ENCODE results near the gene ZFP36.
"Not testable (repeated sequence)": the region's sequence is repeated elsewhere in the genome, so short reads cannot be mapped to it uniquely, and the experiment has no call there.

The ZFP36 gene, protein sequence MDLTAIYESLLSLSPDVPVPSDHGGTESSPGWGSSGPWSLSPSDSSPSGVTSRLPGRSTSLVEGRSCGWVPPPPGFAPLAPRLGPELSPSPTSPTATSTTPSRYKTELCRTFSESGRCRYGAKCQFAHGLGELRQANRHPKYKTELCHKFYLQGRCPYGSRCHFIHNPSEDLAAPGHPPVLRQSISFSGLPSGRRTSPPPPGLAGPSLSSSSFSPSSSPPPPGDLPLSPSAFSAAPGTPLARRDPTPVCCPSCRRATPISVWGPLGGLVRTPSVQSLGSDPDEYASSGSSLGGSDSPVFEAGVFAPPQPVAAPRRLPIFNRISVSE

DNA sequence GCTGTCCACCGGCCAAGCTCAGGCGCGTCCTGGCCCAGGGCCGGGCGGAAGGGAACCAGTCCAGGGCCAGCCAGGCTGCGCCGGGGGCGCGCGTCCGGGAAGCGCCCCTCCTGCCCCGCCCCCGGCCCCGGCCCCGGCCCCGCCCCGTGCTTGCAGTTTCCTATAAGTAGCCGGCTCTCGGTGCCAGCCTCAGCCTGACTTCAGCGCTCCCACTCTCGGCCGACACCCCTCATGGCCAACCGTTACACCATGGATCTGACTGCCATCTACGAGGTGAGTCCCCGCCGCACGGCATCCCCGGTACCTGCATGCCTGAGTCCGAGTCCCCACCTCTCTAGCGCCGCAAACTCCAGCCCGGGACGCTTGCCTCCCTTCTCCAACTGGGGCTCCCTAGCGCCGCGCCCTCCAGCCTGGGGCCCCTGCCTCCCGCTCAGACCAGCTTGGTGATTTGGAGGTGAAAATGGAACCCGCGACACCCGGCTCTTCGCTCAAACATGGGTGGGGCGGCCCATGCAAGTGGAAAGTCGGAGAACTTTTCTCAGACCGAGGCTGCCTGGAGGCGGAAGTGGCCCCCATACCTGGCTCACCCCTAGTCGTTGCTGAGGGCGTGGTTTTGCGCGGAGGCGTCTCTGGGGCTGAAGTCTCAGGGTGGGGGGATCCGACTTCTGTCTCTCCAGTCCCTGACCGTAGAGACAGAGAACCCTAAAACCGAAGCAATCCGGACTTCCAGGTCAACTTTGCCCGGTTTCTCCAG, at the start of gene ZFP36:
Gene ZFP36 (plus strand): TSS at position 192 of the 754 bp plus-strand sequence. CDS start 58 bp downstream, at position 250.
- DNase-seq (ENCODE audit: low read depth in 3 of 3, low spot score in 1 of 3), result peak; percentile 83 to 93 (median 87)

DNA sequence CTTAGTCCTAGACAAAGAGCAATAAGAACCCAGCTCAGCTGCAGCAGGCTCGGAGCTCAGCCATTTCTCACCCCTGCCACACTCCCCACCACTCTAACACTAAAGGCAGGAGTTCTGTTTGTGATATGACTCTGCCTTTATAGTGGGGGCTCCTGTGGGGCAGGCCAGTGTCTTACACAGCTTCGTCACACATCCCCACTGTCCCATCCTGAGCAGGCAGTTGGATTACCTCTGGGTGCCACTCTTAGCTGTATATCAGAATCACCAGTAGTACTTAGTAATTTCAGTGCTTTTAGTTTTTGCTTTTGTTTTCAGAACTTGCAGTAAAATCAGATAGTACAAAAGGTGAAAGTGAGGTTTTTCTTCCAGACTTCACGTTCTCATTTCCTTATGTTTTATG, 47.6 kb upstream of the ZFP36 start:
- no peak for DNase-seq (ENCODE audit: low read depth in 3 of 3, low spot score in 1 of 3)

DNA sequence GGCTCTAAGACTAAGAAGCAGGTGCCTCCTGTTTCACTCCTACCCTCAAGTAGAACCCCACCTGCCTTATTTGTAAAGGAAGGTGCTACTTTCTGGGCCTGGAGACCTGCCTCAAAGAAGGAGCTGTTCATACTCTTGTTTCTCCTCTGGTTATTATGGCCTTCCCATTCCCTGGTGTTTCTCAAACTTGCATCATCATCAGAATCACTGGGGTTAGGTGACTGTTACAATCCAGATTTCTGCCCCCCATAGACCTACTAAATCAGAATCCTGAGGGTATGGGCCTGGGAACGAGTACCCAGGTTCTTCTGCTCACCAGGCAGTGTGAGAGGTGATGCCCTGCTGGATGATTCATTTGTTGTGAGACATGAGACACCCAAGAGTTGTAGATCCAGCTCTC, 46.0 kb upstream of the ZFP36 start:
- no peak for DNase-seq (ENCODE audit: low read depth in 3 of 3, low spot score in 1 of 3)

DNA sequence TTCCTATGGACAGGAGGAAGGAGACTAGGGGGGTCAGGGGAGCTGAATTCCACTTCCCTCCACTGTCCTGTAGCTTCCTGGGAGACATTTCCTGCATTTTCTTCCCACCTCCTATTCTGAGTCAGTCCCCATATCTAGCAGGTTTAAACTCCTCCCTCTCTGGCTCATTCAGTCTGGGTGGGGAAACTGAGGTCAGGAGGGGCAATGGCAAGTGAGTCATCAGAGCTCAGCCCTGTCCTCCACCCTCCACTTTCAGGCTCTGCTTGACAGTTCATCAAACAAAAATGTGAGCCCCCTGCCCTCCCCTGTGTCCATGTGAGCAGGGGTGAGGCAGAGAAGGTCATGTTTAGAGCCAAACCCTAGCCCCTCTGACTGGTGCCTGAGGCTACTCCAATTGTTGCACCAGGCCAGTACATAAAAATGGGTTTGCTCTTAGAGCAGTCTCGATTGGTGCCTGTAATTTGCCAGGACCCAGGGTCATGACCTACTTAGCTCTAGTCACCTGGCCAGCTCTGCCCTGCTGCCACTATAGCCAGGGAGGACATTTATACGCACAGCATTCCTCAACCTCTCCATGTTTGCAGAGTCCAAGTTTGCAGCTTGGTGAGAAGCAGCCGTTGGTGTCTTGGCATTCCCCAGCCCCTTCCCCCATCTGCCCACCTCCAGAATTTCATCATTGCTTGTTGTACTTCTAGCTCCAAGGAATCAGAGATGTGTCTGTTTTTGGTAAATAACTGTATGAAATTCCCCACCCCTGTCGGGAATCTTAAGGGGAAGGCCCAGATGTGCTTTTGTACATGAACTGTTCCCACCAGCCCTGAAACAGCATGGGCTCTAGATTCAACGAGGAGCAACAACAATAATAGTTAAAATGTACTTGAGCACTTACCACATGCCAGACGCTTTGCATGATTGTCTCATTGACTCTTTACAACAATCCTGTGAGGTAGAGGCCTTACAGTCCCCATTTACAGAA, 43.7 kb upstream of the ZFP36 start:
- DNase-seq (ENCODE audit: low read depth in 3 of 3, low spot score in 1 of 3), result no peak

DNA sequence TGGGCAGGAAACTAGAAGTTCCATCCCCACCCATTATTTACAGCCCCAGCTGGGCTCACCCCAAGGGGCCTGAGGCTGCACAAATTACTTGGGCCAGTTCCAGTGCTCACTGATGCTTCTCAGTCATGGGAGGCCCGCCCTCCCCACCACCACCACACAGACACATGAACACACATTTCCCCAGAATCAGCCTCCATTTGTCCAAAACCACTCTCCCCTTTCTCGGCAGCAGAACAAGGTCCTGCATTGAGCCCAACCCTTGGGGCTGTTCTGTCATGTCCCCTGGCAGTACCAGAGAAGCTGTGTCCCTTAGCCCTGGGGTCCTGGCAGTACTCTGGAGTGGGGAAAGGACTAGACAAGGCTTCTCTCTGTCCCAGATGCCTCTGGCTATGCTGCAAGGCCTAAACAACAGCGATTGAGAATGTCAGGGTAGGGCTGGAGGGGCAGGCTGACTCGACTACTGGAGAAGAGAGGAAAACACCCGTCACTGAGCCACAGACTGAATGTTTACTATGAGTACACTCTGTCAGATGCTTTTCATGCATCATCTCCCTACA, 42.7 kb upstream of the ZFP36 start:
- DNase-seq (ENCODE audit: low read depth in 3 of 3, low spot score in 1 of 3), result no peak

DNA sequence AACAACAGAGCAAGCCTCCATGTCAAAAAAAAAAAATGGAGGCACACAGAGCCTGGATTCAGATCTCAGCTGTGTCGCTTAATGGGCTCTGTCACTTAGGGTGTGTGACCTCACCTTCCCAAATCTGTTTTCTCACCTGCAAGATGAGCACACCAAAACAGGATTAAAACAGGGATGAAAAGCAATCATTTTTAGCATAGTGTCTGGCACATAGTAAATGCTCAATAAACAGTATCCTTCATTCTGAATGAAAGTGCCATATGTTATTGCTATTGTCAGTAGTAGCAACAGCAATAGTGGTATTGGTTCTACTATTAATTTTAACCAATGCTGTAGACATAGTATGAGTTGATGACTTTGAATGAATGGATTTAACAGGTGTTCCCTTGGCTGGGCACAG, 41.1 kb upstream of the ZFP36 start:
- DNase-seq (ENCODE audit: low read depth in 3 of 3, low spot score in 1 of 3), result no peak

DNA sequence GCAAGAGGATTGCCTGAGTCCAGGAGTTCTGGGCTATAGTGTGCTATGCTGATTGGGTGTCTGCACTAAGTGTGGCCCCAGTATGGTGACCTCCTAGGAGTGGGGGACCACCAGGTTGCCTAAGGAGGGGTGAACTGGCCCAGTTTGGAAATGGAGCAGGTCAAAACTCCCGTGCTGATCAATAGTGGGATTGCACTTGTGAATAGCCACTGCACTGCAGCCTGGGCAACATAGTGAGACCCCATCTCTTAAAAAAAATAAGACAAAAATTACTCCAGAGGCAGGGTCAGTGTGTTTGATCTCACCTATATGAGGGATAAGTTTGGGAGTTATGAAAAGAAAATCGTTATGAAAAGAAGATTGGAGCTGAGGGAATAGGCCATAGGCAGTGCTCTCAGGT, 37.4 kb upstream of the ZFP36 start:
- no peak for DNase-seq (ENCODE audit: low read depth in 3 of 3, low spot score in 1 of 3)

DNA sequence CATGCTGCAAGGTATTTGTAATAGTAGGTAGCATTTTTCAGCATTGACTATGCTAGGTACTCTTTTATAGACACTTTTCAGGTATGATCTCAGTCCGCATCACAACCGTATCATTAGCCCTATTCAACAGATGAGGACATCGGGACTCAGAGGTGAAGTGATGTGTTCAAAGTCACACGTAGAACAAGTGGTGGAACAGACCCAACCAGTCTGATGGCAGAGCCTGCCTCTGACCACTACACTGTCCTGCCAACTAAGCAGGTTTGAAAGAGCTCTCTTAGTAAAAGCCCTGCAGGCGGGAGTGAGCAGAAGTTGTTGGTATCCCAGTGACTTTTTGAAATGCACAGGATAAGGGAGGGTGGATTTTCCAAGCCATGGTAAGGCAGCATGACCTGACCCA, 35.9 kb upstream of the ZFP36 start:
- DNase-seq (ENCODE audit: low read depth in 3 of 3, low spot score in 1 of 3), result no peak

DNA sequence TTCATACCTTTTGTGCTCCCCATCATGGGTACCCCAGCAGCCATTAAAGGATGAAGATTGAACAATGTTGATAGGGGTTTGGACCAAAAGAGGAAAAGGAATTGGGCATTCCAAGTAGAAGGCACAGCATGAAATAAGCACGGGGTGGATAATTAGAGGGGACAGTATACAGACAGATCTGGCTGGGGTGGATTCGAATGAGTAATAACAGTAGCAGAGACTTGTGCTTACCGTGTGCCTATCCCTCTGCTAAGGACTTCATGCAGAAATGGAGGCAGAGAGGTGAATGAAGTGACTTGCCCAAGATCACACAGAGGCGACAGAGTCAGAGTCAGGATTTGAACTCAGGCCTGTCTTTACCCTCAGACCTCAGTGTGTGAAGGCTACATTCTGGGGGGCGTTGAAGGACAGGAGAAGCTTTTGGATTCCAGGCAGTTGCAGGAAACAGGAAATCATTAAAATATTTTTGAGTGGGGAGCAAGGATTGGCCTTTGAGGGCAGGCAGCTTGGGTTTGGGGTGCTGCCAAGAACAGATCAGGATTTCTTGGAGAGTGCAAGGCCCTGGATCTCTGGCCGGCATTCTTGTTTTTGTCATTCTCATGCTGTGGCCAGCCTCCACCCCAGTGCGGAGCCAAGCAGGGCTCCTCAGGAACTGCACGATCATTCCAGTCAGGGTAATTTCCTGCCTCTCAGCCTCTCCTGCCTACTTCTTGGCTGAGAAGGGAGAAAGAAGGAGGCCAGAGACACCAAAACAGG, 34.4 kb upstream of the ZFP36 start:
- no peak for DNase-seq (ENCODE audit: low read depth in 3 of 3, low spot score in 1 of 3)

DNA sequence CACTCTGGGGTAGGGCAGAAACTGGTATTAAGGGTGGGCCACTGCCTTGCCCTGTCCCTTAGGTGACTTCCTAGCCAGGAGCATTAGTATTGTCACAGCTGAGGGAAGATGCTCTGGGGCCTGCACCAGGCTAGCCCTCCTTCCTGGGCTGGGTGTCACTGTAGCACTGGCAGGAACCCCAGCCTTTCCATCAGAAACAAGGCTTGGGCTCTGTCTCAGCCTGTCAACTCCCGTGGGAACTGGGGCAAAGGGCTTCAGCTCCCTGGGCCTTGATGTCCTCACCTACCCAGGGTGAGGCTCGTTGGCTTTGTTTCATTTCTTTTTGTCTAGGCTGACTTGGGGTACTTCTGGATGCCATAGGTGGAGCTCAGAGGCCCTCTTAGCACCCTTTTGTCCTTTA, 33.7 kb upstream of the ZFP36 start:
- no peak for DNase-seq (ENCODE audit: low read depth in 3 of 3, low spot score in 1 of 3)

DNA sequence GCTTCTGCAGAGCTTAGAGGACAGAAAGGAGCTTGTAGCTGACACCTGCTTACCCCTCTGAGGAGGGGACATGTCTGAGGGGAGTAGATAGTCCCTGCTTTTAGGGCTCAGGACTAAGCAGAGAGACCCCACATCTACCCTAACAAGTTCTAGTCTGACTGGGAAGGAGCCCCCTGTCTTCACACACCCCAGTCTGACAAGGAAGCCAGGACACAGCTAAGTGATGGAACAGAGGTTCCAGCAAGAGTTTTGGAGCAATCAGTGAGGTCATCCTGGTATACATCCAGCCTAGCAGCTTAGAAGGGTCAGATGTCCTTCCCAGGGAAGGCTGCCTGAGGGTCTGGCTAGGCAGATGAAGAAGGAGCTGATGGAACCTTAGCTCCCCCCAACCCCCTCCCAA, 30.7 kb upstream of the ZFP36 start:
- no peak for DNase-seq (ENCODE audit: low read depth in 3 of 3, low spot score in 1 of 3)

DNA sequence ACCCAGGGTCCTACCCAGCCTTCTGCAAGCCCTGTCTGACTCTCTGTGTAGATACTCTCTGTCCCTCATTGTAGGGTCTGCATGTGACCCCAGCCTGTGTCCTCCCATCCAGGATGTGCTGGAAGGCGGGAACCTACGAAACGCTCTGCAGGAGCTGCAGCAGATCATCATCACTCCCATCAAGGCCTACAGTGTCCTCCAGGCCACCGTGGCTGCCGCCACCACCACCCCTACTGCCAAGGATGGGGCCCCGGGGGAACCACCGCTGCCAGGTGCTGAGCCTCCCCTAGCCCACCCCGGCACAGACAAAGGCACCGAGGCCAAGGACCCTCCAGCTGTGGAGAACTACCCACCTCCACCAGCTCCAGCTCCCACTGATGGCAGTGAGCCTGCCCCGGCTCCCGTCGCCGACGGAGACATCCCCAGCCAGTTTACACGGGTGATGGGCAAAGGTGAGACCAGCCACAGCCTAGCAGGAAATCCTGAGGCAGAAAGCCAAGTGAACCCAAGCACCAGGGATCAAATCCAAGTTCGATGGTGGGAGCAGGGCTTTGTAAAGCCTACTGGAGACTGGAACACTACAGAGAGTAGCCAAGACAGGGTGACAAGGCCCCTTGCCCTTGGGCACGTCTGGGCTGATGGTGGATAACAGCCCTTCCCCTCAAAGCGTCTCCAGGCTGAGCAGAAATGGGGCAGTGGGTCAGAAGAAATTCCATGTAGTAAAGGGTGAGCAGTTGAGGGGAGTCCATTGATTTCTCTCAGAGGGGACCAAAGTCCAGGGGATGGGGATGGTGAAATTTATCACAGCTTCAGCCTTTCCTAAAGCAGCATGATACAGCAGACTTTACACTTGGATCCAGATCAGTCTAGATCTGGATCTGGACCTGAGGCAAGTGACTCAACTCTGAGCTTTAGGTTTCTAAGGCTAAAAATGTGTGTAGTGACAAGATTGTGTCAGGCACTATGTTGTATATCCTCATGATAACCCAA, 29.0 kb upstream of the ZFP36 start:
- no peak for DNase-seq (ENCODE audit: low read depth in 3 of 3, low spot score in 1 of 3)

DNA sequence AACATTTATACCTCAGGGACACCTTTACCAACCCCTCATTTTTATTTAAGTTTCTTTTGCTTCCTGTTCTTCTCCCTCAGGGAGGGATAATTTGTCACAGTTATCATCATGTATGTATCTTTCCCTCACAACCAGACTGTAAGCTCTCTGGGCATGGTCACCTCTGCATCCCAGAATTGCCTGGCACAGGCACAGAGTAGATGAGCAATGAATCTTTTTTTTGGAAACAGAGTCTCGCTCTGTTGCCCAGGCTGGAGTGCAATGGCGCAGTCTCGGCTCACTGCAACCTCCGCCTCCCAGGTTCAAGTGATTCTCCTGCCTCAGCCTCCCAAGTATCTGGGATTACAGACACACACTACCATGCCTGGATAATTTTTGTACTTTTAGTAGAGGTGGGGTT, 27.3 kb upstream of the ZFP36 start:
- not testable (repeated sequence) for DNase-seq (ENCODE audit: low read depth in 3 of 3, low spot score in 1 of 3)

DNA sequence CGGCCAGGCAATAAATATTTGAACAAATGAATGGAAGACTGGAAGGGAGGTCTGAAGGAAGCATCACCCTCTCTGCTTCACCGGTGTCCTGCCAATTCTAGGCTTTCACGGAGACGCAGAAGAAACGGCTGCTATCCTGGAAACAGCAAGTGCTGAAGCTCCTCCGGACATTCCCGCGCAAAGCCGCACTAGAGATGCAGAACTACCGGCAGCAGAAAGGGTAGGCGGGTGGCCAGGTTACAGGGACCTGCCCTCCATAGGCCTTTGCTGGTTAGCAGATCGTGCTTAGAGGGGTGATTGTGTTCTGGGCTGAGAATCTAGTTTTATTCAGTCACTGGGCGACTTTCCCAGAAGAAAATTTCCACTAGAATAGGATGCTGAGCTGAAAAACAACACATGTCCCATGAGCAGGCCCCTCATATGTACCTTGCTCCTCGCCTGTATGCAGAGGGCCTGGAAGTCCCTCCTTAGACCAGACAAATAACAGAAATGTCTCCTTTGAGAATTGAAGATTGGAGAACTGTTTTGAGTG, 26.7 kb upstream of the ZFP36 start:
- DNase-seq (ENCODE audit: low read depth in 3 of 3, low spot score in 1 of 3), result no peak

DNA sequence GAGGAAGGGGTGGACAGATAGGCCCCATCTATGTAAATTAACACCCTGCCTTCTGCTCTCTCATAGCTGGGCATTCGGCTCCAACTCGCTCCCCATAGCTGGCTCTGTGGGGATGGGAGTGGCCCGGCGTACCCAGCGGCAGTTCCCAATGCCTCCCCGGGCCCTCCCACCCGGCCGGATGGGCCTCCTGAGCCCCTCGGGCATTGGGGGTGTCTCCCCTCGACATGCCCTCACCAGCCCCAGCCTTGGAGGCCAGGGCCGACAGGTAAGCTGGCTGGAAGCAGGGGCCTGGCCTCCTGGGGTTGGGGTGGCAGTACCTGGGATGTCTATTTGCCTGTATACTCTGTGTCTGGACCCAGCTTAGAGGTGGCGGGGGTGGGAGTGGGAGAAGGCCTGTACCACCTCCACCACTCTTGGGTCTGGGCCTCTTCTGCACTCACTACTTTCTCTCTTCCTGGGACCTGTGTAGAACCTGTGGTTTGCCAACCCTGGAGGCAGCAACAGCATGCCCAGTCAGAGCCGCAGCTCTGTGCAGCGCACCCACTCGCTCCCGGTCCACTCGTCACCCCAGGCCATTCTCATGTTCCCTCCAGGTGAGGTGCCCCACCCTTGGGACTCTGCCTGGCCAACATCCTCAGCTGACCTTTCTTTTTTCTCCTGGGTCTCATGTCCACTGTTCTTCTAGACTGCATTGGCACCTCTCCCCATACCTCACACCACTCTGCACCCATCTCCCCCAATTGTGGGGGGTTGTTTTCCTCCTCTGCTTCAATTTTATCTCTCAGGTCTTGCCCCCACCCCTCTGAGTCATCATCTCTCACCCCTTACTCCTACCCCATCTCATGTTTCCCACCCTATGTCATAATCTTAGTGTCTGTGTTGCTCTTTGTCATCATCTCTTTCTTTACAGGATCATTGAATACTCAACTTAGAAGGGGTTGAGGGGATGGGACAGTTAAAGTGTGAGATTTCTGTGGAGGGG, 25.8 kb upstream of the ZFP36 start:
- DNase-seq (ENCODE audit: low read depth in 3 of 3, low spot score in 1 of 3), result no peak

DNA sequence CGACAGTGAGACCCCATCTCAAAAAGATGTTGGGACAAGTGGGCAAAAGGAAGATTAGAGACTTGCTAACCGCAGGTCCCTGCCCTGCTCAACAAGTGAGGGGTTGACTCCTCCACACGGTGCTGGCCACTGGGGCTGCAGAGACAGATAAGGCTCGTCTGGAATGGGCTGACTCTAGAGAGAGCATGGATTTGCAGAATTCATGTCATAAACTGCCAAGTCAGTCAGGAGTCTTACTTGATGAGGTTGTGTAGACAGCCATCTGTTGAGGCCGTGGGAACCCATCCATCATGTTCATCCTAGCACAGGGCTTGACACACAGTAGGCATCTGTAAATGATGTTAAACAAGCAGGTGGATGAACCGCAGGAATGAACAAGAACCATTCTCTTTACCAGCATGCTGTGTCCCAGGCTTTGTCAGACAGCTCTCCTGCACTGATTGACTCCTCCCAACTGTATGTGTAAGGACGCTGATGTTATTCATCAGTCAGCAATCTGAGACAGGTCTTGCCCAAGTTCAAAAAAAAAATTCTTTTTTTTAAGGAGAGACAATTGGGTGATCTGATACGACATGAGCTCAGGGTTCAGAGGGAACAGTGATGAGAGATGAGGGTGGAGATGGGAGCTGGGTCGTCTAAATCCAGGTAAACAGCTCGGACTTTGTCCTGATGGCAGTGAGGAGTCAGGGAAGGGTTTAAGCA, 24.6 kb upstream of the ZFP36 start:
- DNase-seq (ENCODE audit: low read depth in 3 of 3, low spot score in 1 of 3), result no peak
